Stomach (tissue), 9 donors: Measurements from ENCODE around the gene SLC28A1. TPM values are rescaled to one million over a fixed set of nuclear protein-coding genes. Genes with fewer than 3 reads are reported as not detected.

Experiments
- DNase-seq, 2 donors: peaks; one replicate each; pipeline versions ENCODE4 v3.0.0 to v3.0.0-alpha.2; 2013 to 2019
- H3K27ac ChIP-seq, 5 donors: fragments of 200-600 bp in 4 of 5; sonication (generic) in 4 of 5; one replicate each; pipeline ENCODE4 v1.5.1; 2013 to 2019; ENCODE audit warnings: mild to moderate bottlenecking in 1 of 5, moderate library complexity in 1 of 5
- H3K27me3 ChIP-seq, 3 donors: fragments of 200-600 bp; sonication (generic); one replicate each; pipeline ENCODE4 v1.5.1; 2017 to 2019; ENCODE audit warnings: mixed run types in 1 of 3
- H3K36me3 ChIP-seq, 4 donors: fragments of 200-600 bp; sonication (generic); 1 replicate in 3 of 4; 2 replicates in 1 of 4; pipeline ENCODE4 v1.5.1; 2016 to 2019
- H3K4me1 ChIP-seq, 4 donors: fragments of 200-600 bp; sonication (generic); one replicate each; pipeline ENCODE4 v1.5.1; 2016 to 2019
- H3K4me3 ChIP-seq, 4 donors: fragments of 200-600 bp; sonication (generic) in 3 of 4; one replicate each; pipeline ENCODE4 v1.5.1; 2016 to 2019; ENCODE audit warnings: mild to moderate bottlenecking in 1 of 4
- H3K9me3 ChIP-seq, 4 donors: fragments of 200-600 bp; sonication (generic); one replicate each; pipeline ENCODE4 v1.5.1; 2016 to 2019
- CTCF ChIP-seq, 7 experiments: fragments of 450-650 bp in 4 of 7; fragments of 200-600 bp in 3 of 7; sonication (generic) in 3 of 7; IDR thresholded peaks; one replicate each; pipeline ENCODE4 v1.5.1; 2016 to 2019; ENCODE audit warnings: antibody characterized with exemption in 7 of 7, control low read depth in 2 of 7, mild to moderate bottlenecking in 1 of 7
- EP300 ChIP-seq: sonication (generic); formaldehyde crosslinking; IDR thresholded peaks from one replicate; pipeline ENCODE4 v1.6.1; 2017; ENCODE audit warnings: antibody characterized with exemption
- POLR2A ChIP-seq, 4 donors: fragments of 450-650 bp; IDR thresholded peaks; one replicate each; pipeline ENCODE4 v1.6.1; 2016; ENCODE audit warnings: antibody characterized with exemption in 4 of 4, control low read depth in 2 of 4, mild to moderate bottlenecking in 1 of 4, moderate library complexity in 1 of 4
- POLR2AphosphoS5 ChIP-seq, 3 donors: sonication (generic); formaldehyde crosslinking; IDR thresholded peaks; one replicate each; pipeline ENCODE4 v1.6.1; 2016; ENCODE audit warnings: antibody characterized with exemption in 3 of 3
- WGBS, 5 donors: extraction: QIAGEN DNeasy Blood & Tissue Kit in 3 of 5; methylation state at CpG; one replicate each; pipeline versions ENCODE4 v1.1.5 to v1.1.7; 2013 to 2018; 5-methylcytosine and 5-hydroxymethylcytosine counted together
- intact Hi-C: fragments of 100-400 bp; cut with DNase I; formaldehyde crosslinking; loops from one replicate; pipeline ENCODE4 v1.15.1; 2023; ENCODE audit warnings: low total_unique reads
- polyA plus RNA-seq, 3 donors: library from polyadenylated mRNA; stranded (reverse); fragments of 200-250 nt; gene quantifications; one replicate each; pipeline ENCODE4 v1.2.3, GENCODE V29; 2013
- total RNA-seq, 5 donors: library from RNA; depleted of rRNA; stranded (reverse); fragments of >200 nt; gene quantifications; one replicate each; pipeline versions ENCODE4 v1.1.0 to v1.2.3, GENCODE V29; 2014 to 2016
- donor health status: healthy with polysubstance abuse.
- donor health status: Bipolar disorder and iron deficiency.
- donor health status: healthy.

The SLC28A1 gene
- total and polyA plus RNA-seq, 8 donors, result 0.92 TPM; not detected in 7

GRCh38 chr15:84979651-84980050 lies 95.2 kb downstream of the SLC28A1 start:
- Histone ChIP-seq H3K36me3 (no peaks in the 10 kb centered on the region), H3K4me3 (peak overlapping the region in 3 of 4 donors; percentile 93 to 97 (median 94)), H3K27me3 (no peaks in the 10 kb centered on the region), H3K27ac (peak overlapping the region in 3 of 5 donors; percentile 94 to 97 (median 95)), H3K4me1 (peaks cover 13 to 30% (median 26%) of the 10 kb centered on the region in 4 donors), H3K9me3 (no peaks in the 10 kb centered on the region)
- 24 to 40% (median 30%) methylated on average over 16 of the region's 16 CpGs for WGBS, 5 donors
- peak in 1 of 2 donors; percentile 56 for DNase-seq
- intact Hi-C loops, result no loop called here
- no peak for TF ChIP-seq CTCF (IDR thresholded peaks at IDR 0.05)
- no peak for TF ChIP-seq EP300
- no peak for TF ChIP-seq POLR2A (IDR thresholded peaks at IDR 0.05)
- no peak for TF ChIP-seq POLR2AphosphoS5 (IDR thresholded peaks at IDR 0.05)

- Histone ChIP-seq H3K27me3 (no peaks in the 10 kb centered on the region), H3K4me1 (peaks cover 21 to 38% (median 30%) of the 10 kb centered on the region in 4 donors), H3K4me3 (peak overlapping the region; percentile 90 to 97 (median 94)), H3K9me3 (no peaks in the 10 kb centered on the region), H3K36me3 (no peaks in the 10 kb centered on the region), H3K27ac (peak overlapping the region; percentile 93 to 97 (median 95))
- intact Hi-C loops, result no loop called here
- TF ChIP-seq CTCF (IDR thresholded peaks at IDR 0.05) (peak in 1 of 7 experiments; percentile 16), POLR2AphosphoS5 (IDR thresholded peaks at IDR 0.05) (peak; percentile 24 to 46 (median 31)), EP300 (no peak), POLR2A (IDR thresholded peaks at IDR 0.05) (no peak)
- WGBS, 5 donors, result 0 to 1% (median 0%) methylated on average over 23 to 66 of the region's 66 CpGs
- DNase-seq, result peak; percentile 85 to 94
Measured at GRCh38 chr15:84980196-84981053, 96.0 kb downstream of the SLC28A1 start.

GRCh38 chr15:84981054-84981710 lies 96.7 kb downstream of the SLC28A1 start:
- Histone ChIP-seq H3K4me3 (peak overlapping the region; percentile 90 to 97 (median 94)), H3K36me3 (no peaks in the 10 kb centered on the region), H3K9me3 (no peaks in the 10 kb centered on the region), H3K27me3 (no peaks in the 10 kb centered on the region), H3K27ac (peak overlapping the region; percentile 93 to 97 (median 95)), H3K4me1 (peaks cover 23 to 45% (median 34%) of the 10 kb centered on the region in 4 donors)
- DNase-seq, result peak; percentile 97 to 99
- TF ChIP-seq CTCF (IDR thresholded peaks at IDR 0.05) (peak in 4 of 7 experiments; percentile 20 to 47 (median 32)), EP300 (no peak), POLR2A (IDR thresholded peaks at IDR 0.05) (peak in 1 of 4 donors; percentile 48), POLR2AphosphoS5 (IDR thresholded peaks at IDR 0.05) (peak; percentile 81 to 91 (median 85))
- intact Hi-C loops, result no loop called here
- 0 to 1% (median 0%) methylated on average over 9 to 75 of the region's 75 CpGs for WGBS, 5 donors

- peak within 1 kb of the TSS; percentile 90 to 97 (median 94) for H3K4me3 ChIP-seq
- H3K36me3 ChIP-seq, result no peaks in the 10 kb centered on the region
- H3K27me3 ChIP-seq, result no peaks in the 10 kb centered on the region
- no peaks in the 10 kb centered on the region for H3K9me3 ChIP-seq
- TF ChIP-seq CTCF (IDR thresholded peaks at IDR 0.05) (peak in 1 of 7 experiments; percentile 7), POLR2A (IDR thresholded peaks at IDR 0.05) (no peak)
- H3K4me1 ChIP-seq, result peaks cover 23 to 49% (median 37%) of the 10 kb centered on the region in 4 donors
- H3K27ac ChIP-seq, result peak within 1 kb of the TSS; percentile 93 to 97 (median 95)
- WGBS, 5 donors, result 0 to 1% (median 0%) methylated on average over 8 to 95 of the region's 95 CpGs
- DNase-seq, result peak; percentile 60 to 85
- intact Hi-C loops, result no loop called here
Measured at GRCh38 chr15:84981711-84982300, 97.3 kb downstream of the SLC28A1 start, which contains the start of gene PDE8A. PDE8A (plus strand) TSS chr15:84981856; CDS start chr15:84982163, 307 bp downstream.
